Mesenchymal stem cell (in vitro differentiated cells and primary cell): ENCODE measurements around the gene SPRED1.

Source experiments
- DNase-seq: peaks from one replicate; pipeline ENCODE4 v3.0.0-alpha.2; 2013
- H2AFZ ChIP-seq: one replicate; pipeline ENCODE4 v1.6.1; 2013; ENCODE audit warnings: low read depth, mild to moderate bottlenecking, control low read depth, inconsistent platforms, low read length, moderate library complexity
- H2AK5ac ChIP-seq: 2 replicates; pipeline ENCODE4 v1.6.1; 2013; ENCODE audit warnings: low read length, moderate library complexity, mild to moderate bottlenecking, inconsistent platforms; ENCODE audit not compliant: severe bottlenecking
- H2BK120ac ChIP-seq: one replicate; pipeline ENCODE4 v1.6.1; 2013; ENCODE audit warnings: low read depth, mild to moderate bottlenecking, inconsistent platforms, low read length, moderate library complexity
- H2BK12ac ChIP-seq, 2 experiments: one replicate each; pipeline ENCODE4 v1.6.1; 2013; ENCODE audit warnings: inconsistent platforms in 2 of 2, low read length in 2 of 2, mild to moderate bottlenecking in 2 of 2, moderate library complexity in 2 of 2, control low read depth in 1 of 2
- H2BK15ac ChIP-seq: one replicate; pipeline ENCODE4 v1.6.1; 2013; ENCODE audit warnings: mild to moderate bottlenecking, low read depth, inconsistent platforms; ENCODE audit not compliant: poor library complexity, severe bottlenecking
- H2BK5ac ChIP-seq: 2 replicates; pipeline ENCODE4 v1.6.1; 2013; ENCODE audit warnings: low read depth, mild to moderate bottlenecking, low read length, control low read depth, inconsistent platforms; ENCODE audit not compliant: poor library complexity, severe bottlenecking
- H3K14ac ChIP-seq, 2 experiments: one replicate each; pipeline ENCODE4 v1.6.1; 2013; ENCODE audit warnings: inconsistent platforms in 2 of 2, low read length in 2 of 2, control low read depth in 1 of 2, mild to moderate bottlenecking in 1 of 2, moderate library complexity in 1 of 2
- H3K18ac ChIP-seq, 2 experiments: one replicate each; pipeline ENCODE4 v1.6.1; 2013; ENCODE audit warnings: inconsistent platforms in 2 of 2, low read length in 2 of 2, control low read depth in 1 of 2, low read depth in 1 of 2, mild to moderate bottlenecking in 1 of 2
- H3K23ac ChIP-seq, 2 experiments: one replicate each; pipeline ENCODE4 v1.6.1; 2013; ENCODE audit warnings: inconsistent platforms in 2 of 2, low read length in 2 of 2, mild to moderate bottlenecking in 2 of 2, moderate library complexity in 2 of 2, control low read depth in 1 of 2
- H3K27ac ChIP-seq: 2 replicates; pipeline ENCODE4 v1.5.1; 2013; ENCODE audit warnings: mild to moderate bottlenecking, moderate library complexity, low read length, control low read depth, inconsistent platforms; ENCODE audit not compliant: poor library complexity, severe bottlenecking
- H3K27me3 ChIP-seq, 2 experiments: 2 replicates each; pipeline versions ENCODE4 v1.6.1 to v1.7.0; 2013; ENCODE audit warnings: low read length in 2 of 2, mild to moderate bottlenecking in 2 of 2, moderate library complexity in 2 of 2, control low read depth in 1 of 2, inconsistent platforms in 1 of 2; ENCODE audit not compliant: control insufficient read depth in 1 of 2, insufficient read depth in 1 of 2
- H3K36me3 ChIP-seq, 2 experiments: 2 replicates each; pipeline versions ENCODE4 v1.6.1 to v1.7.0; 2013; ENCODE audit warnings: low read length in 2 of 2, control low read depth in 1 of 2, inconsistent platforms in 1 of 2, low read depth in 1 of 2, mild to moderate bottlenecking in 1 of 2; ENCODE audit not compliant: insufficient read depth in 2 of 2, control insufficient read depth in 1 of 2
- H3K4ac ChIP-seq, 2 experiments: one replicate each; pipeline ENCODE4 v1.6.1; 2013; ENCODE audit warnings: inconsistent platforms in 2 of 2, low read length in 2 of 2, mild to moderate bottlenecking in 2 of 2, moderate library complexity in 2 of 2, control low read depth in 1 of 2, low read depth in 1 of 2
- H3K4me1 ChIP-seq: 2 replicates; pipeline ENCODE4 v1.6.1; 2013; ENCODE audit warnings: low read depth, low read length, control low read depth; ENCODE audit not compliant: control insufficient read depth, insufficient read depth
- H3K4me2 ChIP-seq: 2 replicates; pipeline ENCODE4 v1.6.1; 2013; ENCODE audit warnings: low read length, mild to moderate bottlenecking, inconsistent platforms; ENCODE audit not compliant: poor library complexity, severe bottlenecking
- H3K4me3 ChIP-seq, 2 experiments: 2 replicates each; pipeline versions ENCODE4 v1.5.1 to v1.7.0; 2013; ENCODE audit warnings: low read length in 2 of 2, mild to moderate bottlenecking in 2 of 2, control low read depth in 1 of 2, low read depth in 1 of 2; ENCODE audit not compliant: insufficient read depth in 1 of 2
- H3K79me1 ChIP-seq: replicated peaks from 2 replicates; pipeline ENCODE4 v1.6.1; 2013; ENCODE audit warnings: mild to moderate bottlenecking, control low read depth, low read length, inconsistent platforms; ENCODE audit not compliant: poor library complexity, severe bottlenecking
- H3K9ac ChIP-seq: 2 replicates; pipeline ENCODE4 v1.7.0; 2013; ENCODE audit warnings: mild to moderate bottlenecking, low read length, moderate library complexity
- H3K9me3 ChIP-seq: 2 replicates; pipeline ENCODE4 v1.7.0; 2013; ENCODE audit warnings: mild to moderate bottlenecking, low read length; ENCODE audit not compliant: control insufficient read depth
- H4K8ac ChIP-seq: one replicate; pipeline ENCODE4 v1.6.1; 2013; ENCODE audit warnings: inconsistent platforms, mild to moderate bottlenecking, low read length, moderate library complexity
- H4K91ac ChIP-seq: one replicate; pipeline ENCODE4 v1.6.1; 2013; ENCODE audit warnings: mild to moderate bottlenecking, low read length, inconsistent platforms
- WGBS: methylation state at CpG from one replicate; pipeline ENCODE4 v1.1.7; 2013; ENCODE audit warnings: mixed read lengths; 5-methylcytosine and 5-hydroxymethylcytosine counted together

The SPRED1 gene

DNA sequence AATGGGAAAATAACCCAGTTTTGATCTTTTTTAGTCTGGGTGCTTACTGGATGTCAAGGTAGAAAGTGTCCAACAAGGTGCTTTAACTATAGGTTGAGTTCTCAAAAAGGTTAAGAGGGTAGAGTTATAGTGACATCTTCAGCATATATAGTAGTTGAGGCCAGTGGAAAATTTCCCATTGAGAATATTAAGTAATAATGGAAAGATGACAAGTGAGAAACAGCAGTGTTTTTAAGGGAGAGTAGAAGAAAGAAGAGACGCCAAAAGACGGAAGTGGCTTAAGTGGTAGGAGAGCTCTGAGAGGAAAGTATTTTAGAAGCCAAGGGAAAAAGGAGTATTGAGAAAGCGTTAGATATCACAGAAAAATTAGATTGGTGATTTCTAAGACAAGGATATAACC lies 10.6 kb downstream of the SPRED1 start:
- no peak overlapping the region for H3K14ac ChIP-seq
- WGBS, result 96% methylated on average over 3 of the region's 3 CpGs
- no peak overlapping the region for H2BK12ac ChIP-seq
- H3K18ac ChIP-seq, result no peak overlapping the region
- H3K4me1 ChIP-seq, result peaks cover 4% of the 10 kb centered on the region
- DNase-seq, result no peak
- H3K9ac ChIP-seq, result no peak overlapping the region
- H2BK15ac ChIP-seq, result no peak overlapping the region
- H3K23ac ChIP-seq, result no peak overlapping the region
- no peak overlapping the region for H3K4me2 ChIP-seq
- H4K8ac ChIP-seq, result no peak overlapping the region
- no peak overlapping the region for H4K91ac ChIP-seq
- H3K4me3 ChIP-seq, result no peak overlapping the region
- no peak overlapping the region for H2AK5ac ChIP-seq
- H3K27ac ChIP-seq, result no peak overlapping the region
- H3K9me3 ChIP-seq, result no peaks in the 10 kb centered on the region
- no peaks in the 10 kb centered on the region for H3K79me1 ChIP-seq
- H2AFZ ChIP-seq, result no peak overlapping the region
- H3K4ac ChIP-seq, result no peak overlapping the region
- H3K27me3 ChIP-seq, result no peaks in the 10 kb centered on the region
- no peak overlapping the region for H2BK120ac ChIP-seq
- H3K36me3 ChIP-seq, result peaks cover 0 to 2% of the 10 kb centered on the region in 2 experiments
- H2BK5ac ChIP-seq, result no peak overlapping the region

DNA sequence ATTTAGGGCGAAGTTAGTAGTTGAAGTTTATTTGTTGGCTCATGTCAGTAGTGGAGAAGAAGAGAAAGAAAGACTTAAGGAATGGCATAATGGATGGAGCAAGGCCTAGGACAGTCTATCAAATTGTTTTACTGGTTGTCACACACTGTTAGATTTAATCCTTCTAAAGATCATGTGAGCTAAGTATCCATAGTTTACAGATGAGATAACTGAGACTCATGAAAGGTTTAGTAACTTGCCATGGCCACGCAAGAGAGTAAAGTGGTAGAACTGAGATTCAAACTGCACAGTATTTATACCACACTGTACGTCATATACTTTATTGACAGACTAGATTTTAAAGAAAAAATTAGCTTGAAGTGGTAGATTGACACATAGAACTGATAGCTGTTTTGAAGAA lies 11.4 kb downstream of the SPRED1 start:
- Histone ChIP-seq H2BK15ac (no peak overlapping the region), H2BK5ac (no peak overlapping the region), H2BK120ac (no peak overlapping the region), H4K8ac (no peak overlapping the region), H3K27ac (no peak overlapping the region), H2AK5ac (no peak overlapping the region), H3K4ac (no peak overlapping the region), H3K18ac (no peak overlapping the region), H3K23ac (no peak overlapping the region), H2AFZ (no peak overlapping the region), H2BK12ac (no peak overlapping the region), H3K4me2 (no peak overlapping the region), H3K4me3 (no peak overlapping the region), H3K9me3 (no peaks in the 10 kb centered on the region), H3K4me1 (peaks cover 6% of the 10 kb centered on the region), H3K9ac (peak overlapping the region; percentile 21), H3K36me3 (peaks cover 3 to 8% of the 10 kb centered on the region in 2 experiments), H3K79me1 (no peaks in the 10 kb centered on the region), H3K27me3 (no peaks in the 10 kb centered on the region), H4K91ac (no peak overlapping the region), H3K14ac (no peak overlapping the region)
- peak; percentile 77 for DNase-seq
- 93% methylated on average over 2 of the region's 3 CpGs for WGBS

- H3K79me1 ChIP-seq, result no peaks in the 10 kb centered on the region
- no peak overlapping the region for H3K4me2 ChIP-seq
- no peak overlapping the region for H3K23ac ChIP-seq
- no peak overlapping the region for H2AFZ ChIP-seq
- H2BK120ac ChIP-seq, result no peak overlapping the region
- H2BK15ac ChIP-seq, result no peak overlapping the region
- H3K18ac ChIP-seq, result no peak overlapping the region
- no peaks in the 10 kb centered on the region for H3K27me3 ChIP-seq
- H2BK12ac ChIP-seq, result no peak overlapping the region
- no peak overlapping the region for H4K8ac ChIP-seq
- no peak overlapping the region for H3K14ac ChIP-seq
- H3K36me3 ChIP-seq, result peaks cover 9 to 20% of the 10 kb centered on the region in 2 experiments
- H2AK5ac ChIP-seq, result no peak overlapping the region
- H3K4me3 ChIP-seq, result peak overlapping the region in 1 of 2 experiments; percentile 53
- H3K9me3 ChIP-seq, result no peaks in the 10 kb centered on the region
- peaks cover 6% of the 10 kb centered on the region for H3K4me1 ChIP-seq
- H3K4ac ChIP-seq, result no peak overlapping the region
- no peak for DNase-seq
- H2BK5ac ChIP-seq, result no peak overlapping the region
- WGBS, result 82% methylated on average over 5 of the region's 7 CpGs
- no peak overlapping the region for H4K91ac ChIP-seq
- H3K9ac ChIP-seq, result peak overlapping the region; percentile 51
- peak overlapping the region; percentile 43 for H3K27ac ChIP-seq
These were observed 13.8 kb downstream of the SPRED1 start for GRCh38 chr15:38266247-38266986.

GRCh38 chr15:38267421-38268022 lies 14.9 kb downstream of the SPRED1 start:
- peaks cover 9 to 20% of the 10 kb centered on the region in 2 experiments for H3K36me3 ChIP-seq
- H2AFZ ChIP-seq, result no peak overlapping the region
- H4K91ac ChIP-seq, result no peak overlapping the region
- DNase-seq, result no peak
- no peak overlapping the region for H2BK12ac ChIP-seq
- no peak overlapping the region for H4K8ac ChIP-seq
- no peak overlapping the region for H2AK5ac ChIP-seq
- H3K9me3 ChIP-seq, result no peaks in the 10 kb centered on the region
- H3K14ac ChIP-seq, result no peak overlapping the region
- H3K27ac ChIP-seq, result no peak overlapping the region
- H3K27me3 ChIP-seq, result no peaks in the 10 kb centered on the region
- H2BK120ac ChIP-seq, result no peak overlapping the region
- H3K4ac ChIP-seq, result no peak overlapping the region
- no peak overlapping the region for H2BK15ac ChIP-seq
- no peak overlapping the region for H3K18ac ChIP-seq
- peak overlapping the region in 1 of 2 experiments; percentile 53 for H3K4me3 ChIP-seq
- H3K4me2 ChIP-seq, result no peak overlapping the region
- peak overlapping the region; percentile 51 for H3K9ac ChIP-seq
- peaks cover 6% of the 10 kb centered on the region for H3K4me1 ChIP-seq
- no CpG with 5 or more reads among the region's 3 CpGs for WGBS
- H2BK5ac ChIP-seq, result no peak overlapping the region
- H3K79me1 ChIP-seq, result no peaks in the 10 kb centered on the region
- H3K23ac ChIP-seq, result no peak overlapping the region
